Astrocyte (in vitro differentiated cells and primary cell): ENCODE results near the gene PREX1. TPM values are rescaled to one million over a fixed set of nuclear protein-coding genes. Genes with fewer than 3 reads are reported as not detected.

Source experiments
- DNase-seq: peaks from one replicate; pipeline ENCODE4 v3.0.0-alpha.2; 2010; ENCODE audit warnings: low read depth
- FAIRE-seq: peaks from 2 replicates; lab custom pipeline; 2011; peaks lifted over from hg19 to GRCh38; lab: Jason Lieb, UNC
- H2AFZ ChIP-seq: 2 replicates; pipeline ENCODE4 v1.6.0; 2012; ENCODE audit warnings: low read depth, low read length, inconsistent platforms
- H3K27ac ChIP-seq: 2 replicates; pipeline ENCODE4 v1.5.1; 2011; ENCODE audit warnings: low read depth, low read length, inconsistent platforms
- H3K27me3 ChIP-seq: 2 replicates; pipeline ENCODE4 v1.6.0; 2011; ENCODE audit warnings: low read length, inconsistent platforms; ENCODE audit not compliant: insufficient read depth
- H3K36me3 ChIP-seq: 2 replicates; pipeline ENCODE4 v1.5.1; 2011; ENCODE audit warnings: low read length, inconsistent platforms; ENCODE audit not compliant: insufficient read depth
- H3K4me1 ChIP-seq: 2 replicates; pipeline ENCODE4 v1.5.1; 2011; ENCODE audit warnings: low read length, inconsistent platforms; ENCODE audit not compliant: insufficient read depth
- H3K4me2 ChIP-seq: 2 replicates; pipeline ENCODE4 v1.6.0; 2012; ENCODE audit warnings: low read length, inconsistent platforms
- H3K4me3 ChIP-seq: 2 replicates; pipeline ENCODE4 v1.5.1; 2011; ENCODE audit warnings: low read depth, mild to moderate bottlenecking, low read length, inconsistent platforms; ENCODE audit not compliant: insufficient read depth
- H3K79me2 ChIP-seq: 2 replicates; pipeline ENCODE4 v1.6.0; 2012; ENCODE audit warnings: mild to moderate bottlenecking, low read length, inconsistent platforms; ENCODE audit not compliant: insufficient read depth
- H3K9ac ChIP-seq: 2 replicates; pipeline ENCODE4 v1.6.0; 2012; ENCODE audit warnings: mild to moderate bottlenecking, low read length, inconsistent platforms
- H3K9me3 ChIP-seq: 2 replicates; pipeline ENCODE4 v1.5.1; 2012; ENCODE audit warnings: low read depth, mild to moderate bottlenecking, low read length, inconsistent platforms; ENCODE audit not compliant: insufficient read depth
- H4K20me1 ChIP-seq: 2 replicates; pipeline ENCODE4 v1.6.0; 2012; ENCODE audit warnings: low read length, inconsistent platforms; ENCODE audit not compliant: insufficient read depth
- H3K27ac Mint-ChIP-seq: one replicate; pipeline ENCODE4 v1.8.0; 2021; ENCODE audit warnings: mild to moderate bottlenecking, mixed read lengths; ENCODE audit not compliant: unreplicated experiment
- H3K27me3 Mint-ChIP-seq: one replicate; pipeline ENCODE4 v1.8.0; 2021; ENCODE audit warnings: low read depth, mixed read lengths; ENCODE audit not compliant: unreplicated experiment
- H3K36me3 Mint-ChIP-seq: one replicate; pipeline ENCODE4 v1.8.0; 2021; ENCODE audit warnings: low read depth, mixed read lengths; ENCODE audit not compliant: unreplicated experiment
- H3K4me1 Mint-ChIP-seq: one replicate; pipeline ENCODE4 v1.8.0; 2021; ENCODE audit warnings: low read depth, mixed read lengths; ENCODE audit not compliant: unreplicated experiment
- H3K4me3 Mint-ChIP-seq: one replicate; pipeline ENCODE4 v1.8.0; 2021; ENCODE audit warnings: mild to moderate bottlenecking, moderate library complexity, mixed read lengths; ENCODE audit not compliant: unreplicated experiment
- H3K9me3 Mint-ChIP-seq: one replicate; pipeline ENCODE4 v1.8.0; 2021; ENCODE audit warnings: mild to moderate bottlenecking, mixed read lengths; ENCODE audit not compliant: unreplicated experiment
- CTCF ChIP-seq: IDR thresholded peaks from 2 replicates; pipeline ENCODE4 v1.5.1; 2011; ENCODE audit warnings: low read depth, mild to moderate bottlenecking, inconsistent platforms, low read length, moderate library complexity; ENCODE audit not compliant: insufficient read depth
- EZH2 ChIP-seq: IDR thresholded peaks from 2 replicates; pipeline ENCODE4 v1.6.1; 2012; ENCODE audit warnings: mild to moderate bottlenecking, low read length, inconsistent platforms; ENCODE audit not compliant: insufficient read depth
- total RNA-seq: library from RNA; stranded (reverse); gene quantifications from 2 replicates; pipeline ENCODE4 v1.2.1, GENCODE V29; 2021

PREX1 gene
- total RNA-seq, 1 donor from 2014 or later: 3.5 TPM

- no peaks in the 10 kb centered on the region for H3K79me2 ChIP-seq
- no peaks in the 10 kb centered on the region for H3K36me3 Mint-ChIP-seq
- H3K4me2 ChIP-seq: no peak overlapping the region
- H3K27ac ChIP-seq: no peak overlapping the region
- H3K9me3 ChIP-seq: no peaks in the 10 kb centered on the region
- H3K27me3 ChIP-seq: no peaks in the 10 kb centered on the region
- no peak overlapping the region for H3K4me3 ChIP-seq
- TF ChIP-seq CTCF: no peak
- no peak for TF ChIP-seq EZH2
- no peak overlapping the region for H2AFZ ChIP-seq
- DNase-seq: no peak
- H4K20me1 ChIP-seq: peaks cover 24% of the 10 kb centered on the region
- no peaks in the 10 kb centered on the region for H3K36me3 ChIP-seq
- no peak for FAIRE-seq
- no peak overlapping the region for H3K4me3 Mint-ChIP-seq
- H3K4me1 ChIP-seq: peaks cover 27% of the 10 kb centered on the region
- peaks cover 2% of the 10 kb centered on the region for H3K9me3 Mint-ChIP-seq
- H3K27me3 Mint-ChIP-seq: peaks cover 4% of the 10 kb centered on the region
- H3K9ac ChIP-seq: no peak overlapping the region
- H3K4me1 Mint-ChIP-seq: no peaks in the 10 kb centered on the region
- no peak overlapping the region for H3K27ac Mint-ChIP-seq
These were observed 107.4 kb downstream of the PREX1 start for GRCh38 chr20:48720256-48720985.

GRCh38 chr20:48719598-48720255 lies 108.1 kb downstream of the PREX1 start:
- no peak overlapping the region for H3K27ac ChIP-seq
- H3K36me3 Mint-ChIP-seq: no peaks in the 10 kb centered on the region
- TF ChIP-seq EZH2 (no peak), CTCF (no peak)
- FAIRE-seq: no peak
- H3K4me3 Mint-ChIP-seq: no peak overlapping the region
- H3K9me3 Mint-ChIP-seq: peaks cover 2% of the 10 kb centered on the region
- peaks cover 4% of the 10 kb centered on the region for H3K27me3 Mint-ChIP-seq
- H3K27me3 ChIP-seq: no peaks in the 10 kb centered on the region
- peaks cover 27% of the 10 kb centered on the region for H3K4me1 ChIP-seq
- no peak overlapping the region for H3K27ac Mint-ChIP-seq
- H2AFZ ChIP-seq: no peak overlapping the region
- H3K4me2 ChIP-seq: no peak overlapping the region
- DNase-seq: no peak
- H3K79me2 ChIP-seq: no peaks in the 10 kb centered on the region
- no peaks in the 10 kb centered on the region for H3K4me1 Mint-ChIP-seq
- H3K9me3 ChIP-seq: no peaks in the 10 kb centered on the region
- H3K9ac ChIP-seq: no peak overlapping the region
- no peak overlapping the region for H3K4me3 ChIP-seq
- H4K20me1 ChIP-seq: peaks cover 24% of the 10 kb centered on the region
- H3K36me3 ChIP-seq: no peaks in the 10 kb centered on the region
